IPS-20b (cell line): ENCODE data around the gene DNAL4.

Source experiments
- H3K27ac ChIP-seq: one replicate; pipeline ENCODE4 v1.5.1; 2013; ENCODE audit warnings: low read length
- H3K27me3 ChIP-seq: 2 replicates; pipeline ENCODE4 v1.6.1; 2013; ENCODE audit warnings: mild to moderate bottlenecking, low read length, inconsistent platforms; ENCODE audit not compliant: insufficient read depth
- H3K36me3 ChIP-seq: 2 replicates; pipeline ENCODE4 v1.6.1; 2013; ENCODE audit warnings: low read depth, mild to moderate bottlenecking, inconsistent platforms, low read length, moderate library complexity; ENCODE audit not compliant: insufficient read depth
- H3K4me1 ChIP-seq: 2 replicates; pipeline ENCODE4 v1.6.1; 2013; ENCODE audit warnings: mild to moderate bottlenecking, control low read depth, inconsistent platforms, low read length, moderate library complexity; ENCODE audit not compliant: insufficient read depth
- H3K4me3 ChIP-seq: 2 replicates; pipeline ENCODE4 v1.5.1; 2013; ENCODE audit warnings: mild to moderate bottlenecking, low read length, inconsistent platforms
- H3K9ac ChIP-seq: 2 replicates; pipeline ENCODE4 v1.6.1; 2013; ENCODE audit warnings: low read depth, mild to moderate bottlenecking, inconsistent platforms, low read length, moderate library complexity
- H3K9me3 ChIP-seq: 2 replicates; pipeline ENCODE4 v1.6.1; 2013; ENCODE audit warnings: mild to moderate bottlenecking, low read depth, low read length, inconsistent platforms; ENCODE audit not compliant: insufficient read depth

DNAL4 gene

DNA sequence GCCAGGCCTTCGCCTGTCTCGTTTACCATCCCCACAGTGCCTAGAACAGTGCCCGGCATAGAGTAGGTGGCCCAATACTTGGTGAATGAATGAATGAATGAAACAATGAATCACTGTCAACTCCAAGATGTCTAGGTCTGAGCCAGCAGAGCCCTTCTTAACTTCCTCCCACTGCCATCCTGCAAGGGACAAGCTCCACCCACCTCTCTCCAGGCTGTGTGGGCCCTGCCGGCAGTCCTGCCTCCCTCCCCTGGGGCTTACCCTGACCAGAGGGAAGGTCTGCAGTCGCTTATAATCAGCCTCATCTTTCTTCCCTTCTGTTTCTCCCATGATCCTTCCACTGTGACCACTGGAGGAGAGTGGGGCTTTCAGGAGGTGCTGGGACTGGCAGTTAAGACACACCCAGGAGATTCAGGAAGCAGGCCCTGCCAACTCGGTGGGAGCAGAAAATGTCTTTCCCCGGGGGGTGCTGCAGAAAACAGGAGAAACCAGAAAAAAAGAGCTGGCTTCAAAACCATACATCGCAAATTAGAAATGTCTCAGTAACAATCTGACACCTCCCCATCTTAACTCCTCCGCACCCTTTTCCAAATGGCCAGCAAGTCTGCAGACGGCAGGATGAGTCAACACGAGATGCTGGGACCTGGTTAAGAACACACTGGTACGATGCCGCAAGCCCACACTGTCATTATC is 11.4 kb downstream of the DNAL4 start:
- Histone ChIP-seq H3K27ac (no peak overlapping the region), H3K27me3 (no peaks in the 10 kb centered on the region), H3K4me3 (no peak overlapping the region), H3K9ac (no peak overlapping the region), H3K4me1 (no peaks in the 10 kb centered on the region), H3K36me3 (no peaks in the 10 kb centered on the region), H3K9me3 (no peaks in the 10 kb centered on the region)

DNA sequence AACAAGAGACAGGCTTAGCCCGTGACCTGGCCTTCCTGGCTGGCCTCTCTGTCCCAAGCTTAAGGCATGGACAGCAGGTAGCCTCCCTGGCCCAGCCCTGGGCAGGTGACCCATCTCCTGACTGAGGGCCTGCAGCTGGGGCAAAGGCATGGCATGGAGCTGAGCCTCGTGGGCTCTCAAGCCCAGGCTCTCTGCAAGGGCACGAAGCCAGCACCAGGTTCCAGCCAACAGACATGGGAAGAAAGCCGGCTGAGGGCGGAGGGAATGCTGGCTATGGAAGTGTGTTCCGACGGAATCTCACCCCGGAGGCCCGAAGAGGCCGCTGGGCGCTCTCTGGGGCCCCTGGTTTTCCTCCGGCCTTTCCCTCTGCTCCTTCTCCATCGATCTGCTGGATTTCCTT is 12.9 kb downstream of the DNAL4 start:
- H3K9me3 ChIP-seq, result no peaks in the 10 kb centered on the region
- H3K27me3 ChIP-seq, result no peaks in the 10 kb centered on the region
- no peaks in the 10 kb centered on the region for H3K4me1 ChIP-seq
- no peaks in the 10 kb centered on the region for H3K36me3 ChIP-seq
- H3K9ac ChIP-seq, result no peak overlapping the region
- no peak overlapping the region for H3K27ac ChIP-seq
- H3K4me3 ChIP-seq, result no peak overlapping the region

DNA sequence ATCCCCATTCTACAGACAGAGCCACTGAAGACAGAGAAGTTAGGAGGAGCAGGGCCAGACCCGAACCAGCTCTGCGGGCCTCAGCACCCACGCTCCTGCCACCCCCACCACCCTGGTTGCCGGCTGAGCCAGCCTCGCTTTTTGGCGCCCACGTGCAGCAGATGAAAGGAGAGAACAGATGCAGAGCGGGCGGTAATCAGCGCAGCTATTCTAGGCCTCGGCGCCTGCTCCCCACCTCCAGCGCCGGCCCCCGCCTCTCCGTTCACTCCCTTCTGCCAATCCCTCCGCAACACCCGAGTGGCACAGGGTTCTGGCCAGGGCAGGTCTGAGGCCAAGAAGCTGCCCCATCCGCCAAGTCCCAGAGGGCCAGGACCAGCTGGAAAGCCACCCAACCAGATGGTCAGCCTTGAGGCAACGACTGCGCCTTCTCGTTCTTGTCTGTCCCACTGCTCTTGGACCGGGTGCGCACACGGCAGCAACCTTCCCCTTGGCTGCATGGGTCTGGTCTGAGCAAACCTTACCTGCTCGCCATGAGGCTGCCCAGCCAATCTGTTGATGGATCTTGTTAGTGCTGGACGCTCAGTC is 16.8 kb downstream of the DNAL4 start:
- no peak overlapping the region for H3K27ac ChIP-seq
- no peaks in the 10 kb centered on the region for H3K27me3 ChIP-seq
- no peaks in the 10 kb centered on the region for H3K9me3 ChIP-seq
- no peaks in the 10 kb centered on the region for H3K4me1 ChIP-seq
- no peak overlapping the region for H3K9ac ChIP-seq
- H3K4me3 ChIP-seq, result no peak overlapping the region
- H3K36me3 ChIP-seq, result no peaks in the 10 kb centered on the region

DNA sequence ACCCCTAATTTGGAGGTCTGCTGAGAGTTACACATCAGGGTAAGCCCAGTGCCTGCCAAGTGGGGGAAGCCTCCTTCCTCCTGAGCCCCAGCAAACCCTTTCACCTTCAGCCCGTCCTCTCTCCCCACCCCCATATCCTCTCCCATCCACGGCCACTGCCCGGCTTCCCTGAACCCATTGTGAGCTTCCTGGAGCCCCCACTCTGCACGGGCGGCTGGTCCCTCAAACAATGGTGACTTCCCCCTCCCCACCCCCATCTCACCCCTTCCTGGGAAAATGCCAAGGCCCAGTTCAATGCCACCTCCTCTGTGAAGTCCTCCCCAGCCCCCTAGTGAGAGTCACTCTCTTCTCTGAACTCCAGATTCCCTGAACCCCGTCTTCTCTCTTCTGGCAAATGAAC is 17.9 kb downstream of the DNAL4 start:
- Histone ChIP-seq H3K9me3 (no peaks in the 10 kb centered on the region), H3K27me3 (no peaks in the 10 kb centered on the region), H3K4me3 (no peak overlapping the region), H3K4me1 (no peaks in the 10 kb centered on the region), H3K27ac (no peak overlapping the region), H3K9ac (no peak overlapping the region), H3K36me3 (no peaks in the 10 kb centered on the region)

DNA sequence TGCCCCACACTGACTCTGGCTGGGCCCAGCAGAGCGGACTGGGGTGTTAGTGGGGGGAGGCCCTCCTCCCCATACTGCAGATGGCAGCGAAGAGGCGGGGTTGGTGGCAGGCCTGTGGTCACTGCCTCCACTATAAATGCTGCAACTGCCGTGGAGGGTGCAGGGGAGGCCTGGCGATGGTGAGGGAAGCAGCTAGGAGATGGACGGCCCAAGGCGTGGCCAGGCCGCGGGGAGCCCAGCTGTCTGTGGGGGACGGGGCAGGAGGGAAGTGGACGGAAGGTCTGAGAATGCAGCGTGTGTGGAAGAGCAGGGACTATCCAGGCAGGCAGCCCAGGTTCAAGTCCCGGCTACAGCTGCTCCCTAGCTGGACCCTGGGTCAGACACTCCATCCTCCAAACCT is 18.3 kb downstream of the DNAL4 start:
- Histone ChIP-seq H3K9ac (no peak overlapping the region), H3K27ac (no peak overlapping the region), H3K9me3 (no peaks in the 10 kb centered on the region), H3K4me3 (no peak overlapping the region), H3K4me1 (no peaks in the 10 kb centered on the region), H3K36me3 (no peaks in the 10 kb centered on the region), H3K27me3 (no peaks in the 10 kb centered on the region)

DNA sequence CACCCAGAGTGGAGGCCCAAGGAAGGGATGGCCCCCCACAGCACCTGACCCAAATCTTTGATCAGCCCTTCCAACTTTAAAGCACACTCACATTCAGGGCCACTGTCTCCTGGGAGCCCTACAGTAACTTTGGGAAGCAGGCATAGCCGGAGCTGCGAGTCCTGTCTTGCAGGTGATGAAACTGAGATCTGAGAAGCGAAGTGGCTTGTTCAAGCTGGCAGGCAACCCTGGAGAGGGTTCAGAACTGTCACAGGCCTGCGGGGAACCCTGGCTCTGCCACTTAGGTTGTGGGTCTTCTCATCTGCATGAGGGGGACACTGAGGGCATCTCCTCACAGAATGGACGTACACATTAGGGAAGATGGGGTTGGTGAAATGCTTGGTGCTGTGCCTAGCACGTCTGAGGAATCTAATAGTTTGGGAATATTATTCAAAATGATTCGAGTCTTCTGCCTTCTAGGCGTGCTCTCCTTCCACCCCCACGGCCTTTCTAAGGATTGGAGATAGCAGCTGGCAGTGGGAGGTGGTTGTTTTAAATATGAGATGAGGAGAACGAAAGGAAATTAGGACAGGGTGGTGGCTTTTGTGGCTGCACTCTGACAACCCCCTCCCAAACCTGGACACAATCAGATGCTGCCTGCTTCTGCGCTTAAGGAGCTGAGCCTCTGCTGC is 19.3 kb downstream of the DNAL4 start:
- Histone ChIP-seq H3K27me3 (no peaks in the 10 kb centered on the region), H3K4me3 (no peak overlapping the region), H3K27ac (no peak overlapping the region), H3K9me3 (no peaks in the 10 kb centered on the region), H3K9ac (no peak overlapping the region), H3K4me1 (no peaks in the 10 kb centered on the region), H3K36me3 (no peaks in the 10 kb centered on the region)

DNA sequence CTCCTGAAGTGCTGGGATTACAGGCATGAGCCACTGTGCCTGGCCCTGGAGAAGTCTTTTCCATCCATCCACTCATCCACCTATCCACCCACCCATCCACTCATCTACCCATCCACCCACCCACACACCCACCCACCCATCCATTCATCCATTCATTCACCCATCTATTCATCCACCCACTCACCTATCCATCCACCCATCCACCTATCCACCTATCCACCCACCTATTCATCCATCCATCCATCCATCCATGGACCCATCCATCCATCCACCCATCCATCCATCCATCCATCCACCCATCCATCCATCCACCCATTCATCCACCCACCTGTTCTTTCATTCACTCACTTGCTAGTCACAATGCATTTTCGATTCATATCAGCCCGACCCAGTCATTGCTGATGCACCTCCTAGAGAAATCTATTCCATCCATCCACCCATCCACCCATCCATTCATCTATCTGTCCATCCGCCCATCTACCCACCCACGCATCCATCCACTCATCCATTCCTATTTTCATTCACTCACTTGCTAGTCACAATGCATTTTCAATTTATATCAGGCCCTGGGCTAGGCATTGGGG is 20.5 kb downstream of the DNAL4 start:
- H3K4me3 ChIP-seq, result no peak overlapping the region
- H3K9ac ChIP-seq, result no peak overlapping the region
- H3K27me3 ChIP-seq, result no peaks in the 10 kb centered on the region
- H3K4me1 ChIP-seq, result no peaks in the 10 kb centered on the region
- no peaks in the 10 kb centered on the region for H3K36me3 ChIP-seq
- H3K9me3 ChIP-seq, result no peaks in the 10 kb centered on the region
- no peak overlapping the region for H3K27ac ChIP-seq

DNA sequence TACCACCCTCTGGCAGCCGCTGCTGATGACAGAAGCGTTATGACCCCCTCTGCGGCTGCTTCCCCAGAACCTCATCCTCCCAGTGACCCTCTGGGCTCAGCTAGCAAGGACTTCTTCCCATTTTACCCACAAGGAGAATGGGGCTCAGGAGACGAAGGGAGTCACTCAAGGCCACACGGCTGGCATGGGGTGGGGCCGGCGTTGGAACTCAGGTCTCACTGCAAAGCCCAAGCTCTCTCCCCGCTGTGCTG is 21.4 kb downstream of the DNAL4 start:
- H3K9ac ChIP-seq, result no peak overlapping the region
- H3K4me3 ChIP-seq, result no peak overlapping the region
- no peaks in the 10 kb centered on the region for H3K9me3 ChIP-seq
- no peaks in the 10 kb centered on the region for H3K4me1 ChIP-seq
- no peaks in the 10 kb centered on the region for H3K36me3 ChIP-seq
- H3K27me3 ChIP-seq, result no peaks in the 10 kb centered on the region
- no peak overlapping the region for H3K27ac ChIP-seq

DNA sequence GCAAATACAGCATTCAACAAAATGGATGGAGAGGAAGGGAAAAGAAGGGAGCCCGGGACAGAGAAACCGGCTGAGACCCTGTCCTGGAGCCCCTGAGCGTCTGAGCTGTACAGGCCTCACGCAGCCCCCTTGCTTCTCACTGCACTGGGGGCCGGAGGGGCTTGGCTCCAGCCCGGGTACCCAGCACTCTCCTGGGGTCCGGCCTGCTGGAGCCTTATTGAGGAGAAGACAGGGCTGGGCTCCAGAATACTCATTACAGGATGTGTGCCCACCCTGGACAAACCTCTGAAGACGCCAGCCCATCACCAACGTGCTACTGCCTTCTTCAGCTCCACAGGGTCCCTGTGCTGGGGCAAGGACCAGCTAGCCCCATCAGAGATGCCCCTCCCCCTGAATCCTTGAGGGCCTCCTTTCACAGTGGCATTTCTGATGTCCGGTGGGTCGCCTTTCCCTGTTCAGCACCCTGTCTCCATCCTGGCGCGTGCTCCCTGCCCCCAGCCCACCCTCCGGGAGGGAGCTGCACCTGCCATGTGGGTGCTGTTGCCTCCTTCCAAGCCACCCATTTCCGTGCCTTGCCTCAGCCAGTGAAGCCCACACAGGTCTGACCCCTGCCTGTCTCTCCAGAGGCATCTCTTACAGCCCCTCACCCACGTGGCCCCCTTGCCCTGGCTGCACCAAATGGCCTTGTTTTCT is 23.5 kb downstream of the DNAL4 start:
- Histone ChIP-seq H3K9ac (no peak overlapping the region), H3K9me3 (no peaks in the 10 kb centered on the region), H3K4me3 (no peak overlapping the region), H3K27me3 (no peaks in the 10 kb centered on the region), H3K27ac (no peak overlapping the region), H3K36me3 (no peaks in the 10 kb centered on the region), H3K4me1 (no peaks in the 10 kb centered on the region)

DNA sequence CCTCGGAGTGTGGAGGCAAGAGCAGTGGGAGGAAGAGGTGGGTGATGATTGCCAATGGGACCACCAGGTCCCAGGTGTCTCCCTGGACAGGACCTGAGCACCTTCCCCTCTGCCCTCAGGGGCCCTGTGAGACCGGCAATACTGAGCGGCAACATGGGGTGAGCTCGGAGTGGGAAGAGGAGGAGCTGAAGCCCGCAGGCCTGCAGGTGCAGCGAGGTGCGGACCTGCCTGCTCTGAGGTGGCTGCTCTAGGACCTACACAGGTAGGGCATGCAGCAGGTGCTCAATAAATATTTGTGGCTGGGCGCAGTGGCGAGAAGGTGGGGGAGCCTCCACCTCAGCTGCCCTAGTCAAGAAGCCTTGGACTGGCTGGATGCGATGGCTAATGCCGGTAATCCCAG is 25.9 kb downstream of the DNAL4 start:
- H3K4me1 ChIP-seq, result no peaks in the 10 kb centered on the region
- no peak overlapping the region for H3K9ac ChIP-seq
- H3K36me3 ChIP-seq, result no peaks in the 10 kb centered on the region
- H3K4me3 ChIP-seq, result no peak overlapping the region
- H3K27ac ChIP-seq, result no peak overlapping the region
- no peaks in the 10 kb centered on the region for H3K9me3 ChIP-seq
- H3K27me3 ChIP-seq, result no peaks in the 10 kb centered on the region

DNA sequence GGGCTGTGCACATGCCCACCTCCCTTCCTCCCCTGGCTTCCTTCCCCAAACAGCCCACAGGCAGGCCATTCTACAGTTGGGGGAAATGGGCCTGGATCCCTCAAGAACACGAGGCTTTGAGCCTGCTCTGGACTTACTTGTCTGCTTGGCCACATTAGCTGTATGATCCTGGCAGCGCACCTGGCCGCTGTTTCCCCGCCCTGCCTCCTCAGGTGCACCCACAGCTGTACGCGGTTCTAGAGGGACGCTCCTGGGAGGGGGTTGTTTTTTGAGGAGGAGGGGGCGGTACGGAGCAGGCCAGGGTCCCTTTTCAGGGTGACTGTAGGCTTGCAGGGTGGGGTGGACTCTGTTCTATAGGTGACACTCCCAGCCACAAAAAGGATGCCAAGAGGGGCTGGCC is 26.6 kb downstream of the DNAL4 start:
- Histone ChIP-seq H3K27me3 (no peaks in the 10 kb centered on the region), H3K9me3 (no peaks in the 10 kb centered on the region), H3K4me3 (no peak overlapping the region), H3K9ac (no peak overlapping the region), H3K27ac (no peak overlapping the region), H3K36me3 (no peaks in the 10 kb centered on the region), H3K4me1 (no peaks in the 10 kb centered on the region)
